Measurements from ENCODE around the gene HEBP1. TPM values are rescaled to one million over a fixed set of nuclear protein-coding genes. Genes with fewer than 3 reads are reported as not detected.

Gene HEBP1
- total and polyA plus RNA-seq, 4 donors = 40.5 to 62.7 (median 53.7) TPM

- Histone ChIP-seq H3K4me1 (ENCODE audit: control insufficient read depth in 5 of 5, insufficient read depth in 5 of 5, low read length in 5 of 5) (no peaks in the 10 kb centered on the region), H3K9ac (ENCODE audit: insufficient read depth in 1 of 2, low read length in 2 of 2) (no peak overlapping the region), H3K4me3 (no peak overlapping the region), H3K27me3 (ENCODE audit: control insufficient read depth in 3 of 3, insufficient read depth in 3 of 3, low read length in 2 of 3) (no peaks in the 10 kb centered on the region), H3K9me3 (ENCODE audit: control insufficient read depth in 4 of 4, insufficient read depth in 3 of 4, low read length in 3 of 4) (no peaks in the 10 kb centered on the region), H3K27ac (ENCODE audit: low read depth in 1 of 2, low read length in 1 of 2) (no peak overlapping the region), H3K36me3 (ENCODE audit: control insufficient read depth in 4 of 4, insufficient read depth in 4 of 4, low read length in 4 of 4) (peaks cover 0 to 2% (median 0%) of the 10 kb centered on the region in 4 donors)
- DNase-seq (peak in 1 of 3 donors; percentile 3), ATAC-seq (ENCODE audit: insufficient read depth, low FRiP score) (no peak)
- TF ChIP-seq CTCF (IDR thresholded peaks at IDR 0.05; ENCODE audit: control extremely low read depth, extremely low read depth) = no peak
- WGBS, 2 donors = 70 to 76% methylated on average over 4 of the region's 4 CpGs
Observed at GRCh38 chr12:12965836-12966235, 34.2 kb downstream of the HEBP1 start.

GRCh38 chr12:12964255-12964654 lies 35.8 kb downstream of the HEBP1 start:
- no peak for TF ChIP-seq CTCF (IDR thresholded peaks at IDR 0.05; ENCODE audit: control extremely low read depth, extremely low read depth)
- Histone ChIP-seq H3K36me3 (ENCODE audit: control insufficient read depth in 4 of 4, insufficient read depth in 4 of 4, low read length in 4 of 4) (peaks cover 0 to 2% (median 0%) of the 10 kb centered on the region in 4 donors), H3K27me3 (ENCODE audit: control insufficient read depth in 3 of 3, insufficient read depth in 3 of 3, low read length in 2 of 3) (no peaks in the 10 kb centered on the region), H3K9me3 (ENCODE audit: control insufficient read depth in 4 of 4, insufficient read depth in 3 of 4, low read length in 3 of 4) (no peaks in the 10 kb centered on the region), H3K9ac (ENCODE audit: insufficient read depth in 1 of 2, low read length in 2 of 2) (no peak overlapping the region), H3K4me1 (ENCODE audit: control insufficient read depth in 5 of 5, insufficient read depth in 5 of 5, low read length in 5 of 5) (no peaks in the 10 kb centered on the region), H3K27ac (ENCODE audit: low read depth in 1 of 2, low read length in 1 of 2) (no peak overlapping the region), H3K4me3 (no peak overlapping the region)
- WGBS, 2 donors = 63 to 82% methylated on average over 4 of the region's 4 CpGs
- ATAC-seq (ENCODE audit: insufficient read depth, low FRiP score) = no peak
- DNase-seq = no peak

- no peak for TF ChIP-seq CTCF (IDR thresholded peaks at IDR 0.05; ENCODE audit: control extremely low read depth, extremely low read depth)
- DNase-seq = no peak
- ATAC-seq (ENCODE audit: insufficient read depth, low FRiP score) = no peak
- Histone ChIP-seq H3K36me3 (ENCODE audit: control insufficient read depth in 4 of 4, insufficient read depth in 4 of 4, low read length in 4 of 4) (no peaks in the 10 kb centered on the region), H3K27ac (ENCODE audit: low read depth in 1 of 2, low read length in 1 of 2) (no peak overlapping the region), H3K4me1 (ENCODE audit: control insufficient read depth in 5 of 5, insufficient read depth in 5 of 5, low read length in 5 of 5) (no peaks in the 10 kb centered on the region), H3K4me3 (no peak overlapping the region), H3K9ac (ENCODE audit: insufficient read depth in 1 of 2, low read length in 2 of 2) (no peak overlapping the region), H3K27me3 (ENCODE audit: control insufficient read depth in 3 of 3, insufficient read depth in 3 of 3, low read length in 2 of 3) (no peaks in the 10 kb centered on the region), H3K9me3 (ENCODE audit: control insufficient read depth in 4 of 4, insufficient read depth in 3 of 4, low read length in 3 of 4) (no peaks in the 10 kb centered on the region)
- 85 to 95% methylated on average over 5 of the region's 5 CpGs for WGBS, 2 donors
Observed at GRCh38 chr12:12960639-12961209, 39.3 kb downstream of the HEBP1 start.

GRCh38 chr12:12958886-12959285 lies 41.2 kb downstream of the HEBP1 start:
- TF ChIP-seq CTCF (IDR thresholded peaks at IDR 0.05; ENCODE audit: control extremely low read depth, extremely low read depth) = no peak
- H3K36me3 ChIP-seq (ENCODE audit: control insufficient read depth in 4 of 4, insufficient read depth in 4 of 4, low read length in 4 of 4) = no peaks in the 10 kb centered on the region
- no peak for ATAC-seq (ENCODE audit: insufficient read depth, low FRiP score)
- no peaks in the 10 kb centered on the region for H3K9me3 ChIP-seq (ENCODE audit: control insufficient read depth in 4 of 4, insufficient read depth in 3 of 4, low read length in 3 of 4)
- no peaks in the 10 kb centered on the region for H3K27me3 ChIP-seq (ENCODE audit: control insufficient read depth in 3 of 3, insufficient read depth in 3 of 3, low read length in 2 of 3)
- WGBS, 2 donors = 74 to 87% methylated on average over 7 of the region's 7 CpGs
- H3K27ac ChIP-seq (ENCODE audit: low read depth in 1 of 2, low read length in 1 of 2) = no peak overlapping the region
- no peak for DNase-seq
- no peaks in the 10 kb centered on the region for H3K4me1 ChIP-seq (ENCODE audit: control insufficient read depth in 5 of 5, insufficient read depth in 5 of 5, low read length in 5 of 5)
- no peak overlapping the region for H3K4me3 ChIP-seq
- no peak overlapping the region for H3K9ac ChIP-seq (ENCODE audit: insufficient read depth in 1 of 2, low read length in 2 of 2)
